WTC11 (cell line): ENCODE measurements around the gene ECT2. TPM values are rescaled to one million over a fixed set of nuclear protein-coding genes. Genes with fewer than 3 reads are reported as not detected.

Experiments used
- ATAC-seq: fragments of 200-7000 bp; cut with Tn5 transposase; 2 replicates; pipeline ENCODE4 v1.10.0; 2021; ENCODE audit warnings: mild to moderate bottlenecking, moderate library complexity
- CTCF ChIA-PET: fragments of 300-600 bp; sonication (Branson Sonifier 250); formaldehyde crosslinking; loops from one replicate; lab custom pipeline; 2021; ENCODE audit warnings: antibody characterized with exemption; lab: Charles Lee
- POLR2A ChIA-PET: fragments of 350-600 bp; sonication (Branson Sonifier 250); formaldehyde crosslinking; loops from one replicate; lab custom pipeline; 2021; ENCODE audit warnings: antibody characterized with exemption; lab: Charles Lee
- DNase-seq: peaks from one replicate; pipeline ENCODE4 v3.0.0; 2021; ENCODE audit warnings: low spot score
- H3K27ac Mint-ChIP-seq: 2 replicates; pipeline ENCODE4 v1.8.0; 2021; ENCODE audit warnings: mixed read lengths
- H3K27me3 Mint-ChIP-seq: 2 replicates; pipeline ENCODE4 v1.8.0; 2021; ENCODE audit warnings: low read depth, mild to moderate bottlenecking, moderate library complexity, mixed read lengths
- H3K36me3 Mint-ChIP-seq: 2 replicates; pipeline ENCODE4 v1.8.0; 2021; ENCODE audit warnings: mixed read lengths
- H3K4me1 Mint-ChIP-seq: 2 replicates; pipeline ENCODE4 v1.8.0; 2022; ENCODE audit warnings: mixed read lengths
- H3K4me3 Mint-ChIP-seq: 2 replicates; pipeline ENCODE4 v1.8.0; 2021; ENCODE audit warnings: mild to moderate bottlenecking, moderate library complexity, mixed read lengths
- H3K9me3 Mint-ChIP-seq: 2 replicates; pipeline ENCODE4 v1.8.0; 2021; ENCODE audit warnings: mixed read lengths
- AFF4 ChIP-seq: sonication (generic); formaldehyde crosslinking; IDR thresholded peaks from 2 replicates; pipeline ENCODE4 v1.8.1; 2023; ENCODE audit warnings: mild to moderate bottlenecking, missing genetic modification reagents, borderline replicate concordance
- CBFB ChIP-seq: sonication (generic); formaldehyde crosslinking; IDR thresholded peaks from 2 replicates; pipeline ENCODE4 v1.8.1; 2022; ENCODE audit warnings: mild to moderate bottlenecking, low read depth, missing genetic modification reagents
- EMX1 ChIP-seq: fragments of 250-450 bp; sonication (Bioruptor Pico); IDR thresholded peaks from 2 replicates; pipeline ENCODE4 v1.8.0; 2021; ENCODE audit warnings: mild to moderate bottlenecking
- ESRRA ChIP-seq: sonication (generic); formaldehyde crosslinking; IDR thresholded peaks from 2 replicates; pipeline ENCODE4 v1.8.1; 2022; ENCODE audit warnings: mild to moderate bottlenecking, missing genetic modification reagents, borderline replicate concordance
- FOXJ3 ChIP-seq: sonication (generic); formaldehyde crosslinking; IDR thresholded peaks from 2 replicates; pipeline ENCODE4 v1.9.0; 2021; ENCODE audit warnings: missing genetic modification reagents, mild to moderate bottlenecking, borderline replicate concordance
- FOXK1 ChIP-seq: sonication (generic); formaldehyde crosslinking; IDR thresholded peaks from 2 replicates; pipeline ENCODE4 v1.8.0; 2022; ENCODE audit warnings: mild to moderate bottlenecking, moderate library complexity, missing genetic modification reagents
- FOXP1 ChIP-seq: sonication (generic); formaldehyde crosslinking; IDR thresholded peaks from 2 replicates; pipeline ENCODE4 v1.8.0; 2022; ENCODE audit warnings: missing genetic modification reagents, mild to moderate bottlenecking, moderate library complexity, borderline replicate concordance
- FOXP4 ChIP-seq: sonication (generic); formaldehyde crosslinking; IDR thresholded peaks from 2 replicates; pipeline ENCODE4 v1.8.0; 2022; ENCODE audit warnings: mild to moderate bottlenecking, missing genetic modification reagents
- HMGXB4 ChIP-seq: sonication (generic); formaldehyde crosslinking; IDR thresholded peaks from 2 replicates; pipeline ENCODE4 v1.8.1; 2023; ENCODE audit warnings: mild to moderate bottlenecking, moderate library complexity, missing genetic modification reagents
- MAX ChIP-seq: sonication (generic); formaldehyde crosslinking; IDR thresholded peaks from 2 replicates; pipeline ENCODE4 v1.8.0; 2022; ENCODE audit warnings: mild to moderate bottlenecking, missing genetic modification reagents
- MXD4 ChIP-seq: fragments of 250-450 bp; sonication (Bioruptor Pico); IDR thresholded peaks from 2 replicates; pipeline ENCODE4 v1.8.0; 2021; ENCODE audit warnings: mild to moderate bottlenecking, moderate library complexity, borderline replicate concordance
- MYBL2 ChIP-seq: sonication (generic); formaldehyde crosslinking; IDR thresholded peaks from 2 replicates; pipeline ENCODE4 v1.8.1; 2023; ENCODE audit warnings: mild to moderate bottlenecking, moderate library complexity, missing genetic modification reagents
- NR3C1 ChIP-seq: sonication (generic); formaldehyde crosslinking; conservative IDR thresholded peaks from 2 replicates; pipeline ENCODE4 v1.8.1; 2023; ENCODE audit warnings: low read depth, mild to moderate bottlenecking, missing genetic modification reagents
- OVOL2 ChIP-seq: fragments of 250-450 bp; sonication (Bioruptor Pico); IDR thresholded peaks from 2 replicates; pipeline ENCODE4 v1.9.0; 2021; ENCODE audit warnings: mild to moderate bottlenecking, borderline replicate concordance
- RELA ChIP-seq: sonication (generic); formaldehyde crosslinking; IDR thresholded peaks from 2 replicates; pipeline ENCODE4 v1.8.1; 2022; ENCODE audit warnings: missing genetic modification reagents, mild to moderate bottlenecking, borderline replicate concordance
- SP1 ChIP-seq: sonication (generic); formaldehyde crosslinking; conservative IDR thresholded peaks from 2 replicates; pipeline ENCODE4 v1.8.1; 2022; ENCODE audit warnings: missing genetic modification reagents
- ZBTB21 ChIP-seq: sonication (generic); formaldehyde crosslinking; IDR thresholded peaks from 2 replicates; pipeline ENCODE4 v1.8.1; 2023; ENCODE audit warnings: mild to moderate bottlenecking, missing genetic modification reagents, borderline replicate concordance
- ZNF121 ChIP-seq: sonication (generic); formaldehyde crosslinking; IDR thresholded peaks from 2 replicates; pipeline ENCODE4 v1.8.0; 2023; ENCODE audit warnings: missing genetic modification reagents
- ZNF232 ChIP-seq: sonication (generic); formaldehyde crosslinking; IDR thresholded peaks from 2 replicates; pipeline ENCODE4 v1.8.0; 2022; ENCODE audit warnings: mild to moderate bottlenecking, missing genetic modification reagents
- ZNF317 ChIP-seq: sonication (generic); formaldehyde crosslinking; IDR thresholded peaks from 2 replicates; pipeline ENCODE4 v1.8.1; 2023; ENCODE audit warnings: low read depth, mild to moderate bottlenecking, moderate library complexity, missing genetic modification reagents, borderline replicate concordance
- ZNF416 ChIP-seq: fragments of 250-450 bp; sonication (Bioruptor Pico); IDR thresholded peaks from 2 replicates; pipeline ENCODE4 v1.9.0; 2021; ENCODE audit warnings: mild to moderate bottlenecking, inconsistent platforms
- ZNF423 ChIP-seq: fragments of 250-450 bp; sonication (Bioruptor Pico); IDR thresholded peaks from 2 replicates; pipeline ENCODE4 v2.1.2; 2022; ENCODE audit warnings: mild to moderate bottlenecking, moderate library complexity
- total RNA-seq: library from RNA; stranded (reverse); gene quantifications from 3 replicates; pipeline ENCODE4 v1.2.3, GENCODE V29; 2021

ECT2 gene
- total RNA-seq, 1 experiment from 2014 or later = 97.7 TPM

GRCh38 chr3:172709774-172710663 is 40.5 kb upstream of the ECT2 start:
- ChIA-PET POLR2A (interaction anchor here (0.8 kb wide), 2 partner anchors 9 to 33 kb away, joined by 3 to 6 read pairs; no protein-coding TSS in a partner anchor), CTCF (interaction anchor here (0.6 to 2.3 kb wide), 14 partner anchors 9 to 378 kb away, joined by 3 to 22 read pairs (median 4); partner anchors contain the start of gene ECT2)
- ATAC-seq = peak; percentile 15
- Mint-ChIP-seq H3K9me3 (no peaks in the 10 kb centered on the region), H3K4me1 (peaks cover 14% of the 10 kb centered on the region), H3K27me3 (no peaks in the 10 kb centered on the region; the same call in 1 of the 2 replicates), H3K27ac (no peak overlapping the region), H3K36me3 (no peaks in the 10 kb centered on the region), H3K4me3 (peak overlapping the region; percentile 93)
- TF ChIP-seq OVOL2 = no peak
- TF ChIP-seq MYBL2 (CRISPR knock-in tag) = 0 out of 2 replicates have a peak, but pooled peaks have one; percentile 34
- DNase-seq = peak; percentile 23

GRCh38 chr3:172710664-172711453 is 39.7 kb upstream of the ECT2 start, which contains the start of gene NCEH1:
TSS of gene NCEH1 (minus strand) at chr3:172711067. CDS start at chr3:172710984, 83 bp downstream.
- POLR2A ChIA-PET = interaction anchor here (0.8 kb wide), 2 partner anchors 10 to 33 kb away, joined by 3 to 6 read pairs; no protein-coding TSS in a partner anchor
- peak; percentile 99 for ATAC-seq
- TF ChIP-seq ZNF423 (CRISPR knock-in tag) (no peak; the same call in 1 of the 2 replicates), ZNF317 (no peak), ZNF416 (CRISPR knock-in tag) (no peak), MXD4 (CRISPR knock-in tag) (no peak), FOXP4 (CRISPR knock-in tag) (peak; percentile 57; the same call in 1 of the 2 replicates), ZBTB21 (CRISPR knock-in tag) (no peak), ZNF232 (CRISPR knock-in tag) (peak; percentile 74; the same call in 1 of the 2 replicates), FOXJ3 (CRISPR knock-in tag) (no peak), AFF4 (no peak), FOXK1 (peak; percentile 55; the same call in 1 of the 2 replicates), RELA (CRISPR knock-in tag) (no peak), ESRRA (CRISPR knock-in tag) (no peak), FOXP1 (CRISPR knock-in tag) (peak; percentile 70; the same call in 1 of the 2 replicates), NR3C1 (CRISPR knock-in tag) (no peak), ZNF121 (no peak), MAX (CRISPR knock-in tag) (peak; percentile 37; the same call in 1 of the 2 replicates), HMGXB4 (peak; percentile 58), CBFB (CRISPR knock-in tag) (no peak), SP1 (CRISPR knock-in tag) (no peak; the same call in 1 of the 2 replicates), EMX1 (CRISPR knock-in tag) (no peak)

More at GRCh38 chr3:172710664-172711453, 39.7 kb upstream of the ECT2 start, which contains the start of gene NCEH1:
- Mint-ChIP-seq H3K27ac (peak within 1 kb of the TSS; percentile 82), H3K27me3 (no peaks in the 10 kb centered on the region; the same call in 1 of the 2 replicates), H3K4me3 (peak within 1 kb of the TSS; percentile 93), H3K4me1 (peaks cover 14% of the 10 kb centered on the region), H3K9me3 (no peaks in the 10 kb centered on the region), H3K36me3 (no peaks in the 10 kb centered on the region)
- DNase-seq = peak; percentile 87
- CTCF ChIA-PET = interaction anchor here (0.6 to 2.3 kb wide), 13 partner anchors 9 to 249 kb away, joined by 3 to 22 read pairs (median 5); partner anchors contain the start of gene ECT2
